ENCODE data around the gene DIS3L2. TPM values are rescaled to one million over a fixed set of nuclear protein-coding genes. Genes with fewer than 3 reads are reported as not detected.
A peak's percentile ranks its signal among the peaks of the same experiment; 100 is the strongest.
"Not testable (repeated sequence)": the region's sequence is repeated elsewhere in the genome, so short reads cannot be mapped to it uniquely, and the experiment has no call there.

Gene DIS3L2
- total RNA-seq, 1 experiment from 2014 or later = 39.1 TPM

GRCh38 chr2:232334885-232335205 lies 373.3 kb downstream of the DIS3L2 start:
- POLR2A ChIA-PET (ENCODE audit: unreplicated experiment) = not testable (repeated sequence)

DNA sequence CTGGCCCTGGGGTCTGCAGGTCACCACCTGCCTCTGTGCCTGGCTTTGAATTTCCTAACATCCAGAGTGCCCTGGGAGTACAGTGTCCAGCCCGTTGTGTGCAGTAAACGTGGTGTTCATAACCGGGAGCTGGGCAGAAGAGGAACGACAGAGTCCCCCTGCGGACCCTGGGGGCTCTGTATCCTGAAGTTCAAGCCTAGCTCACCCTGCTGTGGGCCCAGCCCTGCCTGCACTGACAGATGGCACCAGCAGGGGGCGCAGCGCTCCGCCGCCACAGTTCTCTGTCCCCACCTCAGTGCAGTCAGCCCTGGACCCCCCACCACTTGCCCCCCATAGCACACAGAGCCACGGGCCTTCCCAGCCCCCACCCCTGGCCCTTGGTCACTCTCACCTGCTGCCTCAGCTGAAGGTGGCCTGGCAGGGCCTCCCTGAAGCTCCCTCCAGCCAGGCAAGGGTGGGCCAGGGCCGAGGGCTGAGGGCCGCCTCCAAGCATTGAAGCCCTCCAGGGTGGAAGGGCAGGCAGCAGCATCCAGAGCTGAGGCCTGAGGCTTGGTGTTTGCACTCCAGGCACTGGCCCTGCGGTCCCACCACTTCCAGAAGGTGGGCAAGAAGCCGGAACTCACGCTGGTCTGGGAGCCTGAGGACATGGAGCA lies 373.8 kb downstream of the DIS3L2 start:
- CTCF ChIA-PET = interaction anchor here (1.3 kb wide), 1 partner anchor 31 kb away, joined by 5 read pairs; no protein-coding TSS in a partner anchor
- BruUV-seq (replicated peaks); intact Hi-C loops (cut with micrococcal nuclease; ENCODE audit: unreplicated experiment): not testable (repeated sequence)

More at GRCh38 chr2:232334885-232335205, 373.3 kb downstream of the DIS3L2 start:
- H4K20me1 ChIP-seq (ENCODE audit: insufficient read depth); H2AFZ ChIP-seq; H3K27ac ChIP-seq; H3K9me3 ChIP-seq (ENCODE audit: insufficient read depth, low read depth); H3K9me2 ChIP-seq (ENCODE audit: insufficient read depth); H3K4me3 ChIP-seq; H3K36me3 ChIP-seq (ENCODE audit: low read depth); H3F3A ChIP-seq (ENCODE audit: insufficient read depth, low read depth); DNase-seq; H3K27me3 ChIP-seq (ENCODE audit: insufficient read depth, low read depth); BruUV-seq (replicated peaks); intact Hi-C loops (cut with micrococcal nuclease; ENCODE audit: unreplicated experiment); H3K4me2 ChIP-seq; H3K4me1 ChIP-seq (replicated peaks; ENCODE audit: insufficient read depth); H3K79me2 ChIP-seq (ENCODE audit: low read depth): not testable (repeated sequence)
- CTCF ChIA-PET = interaction anchor here (1.3 kb wide), 1 partner anchor 31 kb away, joined by 5 read pairs; no protein-coding TSS in a partner anchor

DNA sequence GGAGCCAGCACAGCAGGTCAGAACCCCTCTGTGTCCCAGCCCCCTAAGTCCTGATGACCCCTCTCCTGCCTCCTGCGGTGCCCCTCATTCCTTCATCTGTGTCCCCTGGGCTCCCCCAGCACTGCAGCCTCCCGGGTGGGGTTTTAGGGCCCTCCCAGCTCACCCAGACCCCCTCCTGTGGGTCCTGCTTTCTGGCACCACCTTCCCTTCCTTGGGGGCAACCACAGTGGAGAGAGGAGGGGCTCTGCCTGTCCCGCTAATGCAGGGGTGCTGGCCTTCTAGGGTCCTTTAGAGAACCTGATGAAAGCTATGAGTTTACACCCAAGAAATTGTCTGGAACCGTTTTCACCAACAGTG lies 374.3 kb downstream of the DIS3L2 start:
- POLR2A ChIA-PET (ENCODE audit: unreplicated experiment) = no interaction called here
- Histone ChIP-seq H3K27me3 (ENCODE audit: insufficient read depth, low read depth) (no peaks in the 10 kb centered on the region), H3K27ac (no peak overlapping the region), H3F3A (ENCODE audit: insufficient read depth, low read depth) (no peaks in the 10 kb centered on the region), H3K9me3 (ENCODE audit: insufficient read depth, low read depth) (no peaks in the 10 kb centered on the region), H3K4me1 (replicated peaks; ENCODE audit: insufficient read depth) (no peaks in the 10 kb centered on the region), H4K20me1 (ENCODE audit: insufficient read depth) (no peaks in the 10 kb centered on the region), H3K9me2 (ENCODE audit: insufficient read depth) (no peaks in the 10 kb centered on the region), H3K4me3 (no peak overlapping the region), H2AFZ (no peak overlapping the region), H3K36me3 (ENCODE audit: low read depth) (no peaks in the 10 kb centered on the region), H3K79me2 (ENCODE audit: low read depth) (no peaks in the 10 kb centered on the region), H3K4me2 (no peak overlapping the region)
- BruUV-seq (replicated peaks) = no TSS peak
- CTCF ChIA-PET = interaction anchor here (1.3 kb wide), 1 partner anchor 30 kb away, joined by 5 read pairs; no protein-coding TSS in a partner anchor
- no peak for TF ChIP-seq EZH2 (IDR thresholded peaks at IDR 0.05; ENCODE audit: low read depth)
- DNase-seq = no peak
- intact Hi-C loops (cut with micrococcal nuclease; ENCODE audit: unreplicated experiment) = no loop called here

More for the DNA sequence above, 373.8 kb downstream of the DIS3L2 start:
- H3F3A ChIP-seq (ENCODE audit: insufficient read depth, low read depth); H3K4me1 ChIP-seq (replicated peaks; ENCODE audit: insufficient read depth); POLR2A ChIA-PET (ENCODE audit: unreplicated experiment); H3K4me3 ChIP-seq; H2AFZ ChIP-seq; H3K27ac ChIP-seq; H3K9me3 ChIP-seq (ENCODE audit: insufficient read depth, low read depth); H3K4me2 ChIP-seq; DNase-seq; H3K36me3 ChIP-seq (ENCODE audit: low read depth); H3K79me2 ChIP-seq (ENCODE audit: low read depth); H3K27me3 ChIP-seq (ENCODE audit: insufficient read depth, low read depth); H4K20me1 ChIP-seq (ENCODE audit: insufficient read depth); H3K9me2 ChIP-seq (ENCODE audit: insufficient read depth): not testable (repeated sequence)
- TF ChIP-seq CTCF (conservative IDR thresholded peaks at IDR 0.05) = peak; percentile 79

- POLR2A ChIA-PET (ENCODE audit: unreplicated experiment) = no interaction called here
- intact Hi-C loops (cut with micrococcal nuclease; ENCODE audit: unreplicated experiment) = no loop called here
- no TSS peak for BruUV-seq (replicated peaks)
- no peaks in the 10 kb centered on the region for H3K36me3 ChIP-seq (ENCODE audit: low read depth)
- no peaks in the 10 kb centered on the region for H4K20me1 ChIP-seq (ENCODE audit: insufficient read depth)
- no peaks in the 10 kb centered on the region for H3K27me3 ChIP-seq (ENCODE audit: insufficient read depth, low read depth)
- H2AFZ ChIP-seq = no peak overlapping the region
- no peak overlapping the region for H3K4me3 ChIP-seq
- H3K9me2 ChIP-seq (ENCODE audit: insufficient read depth) = no peaks in the 10 kb centered on the region
- no peaks in the 10 kb centered on the region for H3F3A ChIP-seq (ENCODE audit: insufficient read depth, low read depth)
- no peaks in the 10 kb centered on the region for H3K4me1 ChIP-seq (replicated peaks; ENCODE audit: insufficient read depth)
- CTCF ChIA-PET = interaction anchor here (1.3 kb wide), 1 partner anchor 30 kb away, joined by 5 read pairs; no protein-coding TSS in a partner anchor
- no peak for DNase-seq
- TF ChIP-seq CTCF (conservative IDR thresholded peaks at IDR 0.05) = no peak
- TF ChIP-seq EZH2 (IDR thresholded peaks at IDR 0.05; ENCODE audit: low read depth) = no peak
- no peaks in the 10 kb centered on the region for H3K79me2 ChIP-seq (ENCODE audit: low read depth)
- no peak overlapping the region for H3K4me2 ChIP-seq
- no peaks in the 10 kb centered on the region for H3K9me3 ChIP-seq (ENCODE audit: insufficient read depth, low read depth)
- no peak overlapping the region for H3K27ac ChIP-seq
Measured at GRCh38 chr2:232336241-232336736, 374.8 kb downstream of the DIS3L2 start.
